Osteoblast (primary cell): ENCODE results near the gene FXYD3. TPM values are rescaled to one million over a fixed set of nuclear protein-coding genes. Genes with fewer than 3 reads are reported as not detected.
A peak's percentile ranks its signal among the peaks of the same experiment; 100 is the strongest.

ENCODE experiments used
- DNase-seq: peaks from one replicate; pipeline ENCODE4 v3.0.0; 2011; ENCODE audit warnings: low spot score, mixed read lengths; ENCODE audit not compliant: insufficient read length; ENCODE audit errors: missing footprints
- H2AFZ ChIP-seq: 2 replicates; pipeline ENCODE4 v1.6.0; 2011; ENCODE audit warnings: mild to moderate bottlenecking, low read length
- H3K27ac ChIP-seq: 2 replicates; pipeline ENCODE4 v1.5.1; 2011; ENCODE audit warnings: mild to moderate bottlenecking, low read depth, low read length, moderate library complexity
- H3K27me3 ChIP-seq: 2 replicates; pipeline ENCODE4 v1.6.0; 2012; ENCODE audit warnings: mild to moderate bottlenecking, control low read depth, inconsistent platforms, low read length, moderate library complexity; ENCODE audit not compliant: insufficient read depth
- H3K36me3 ChIP-seq: 2 replicates; pipeline ENCODE4 v1.5.1; 2011; ENCODE audit warnings: mild to moderate bottlenecking, low read length, control low read depth, moderate library complexity; ENCODE audit not compliant: insufficient read depth
- H3K4me1 ChIP-seq: 2 replicates; pipeline ENCODE4 v1.5.1; 2011; ENCODE audit warnings: mild to moderate bottlenecking, low read length, control low read depth, moderate library complexity; ENCODE audit not compliant: insufficient read depth
- H3K4me2 ChIP-seq: 2 replicates; pipeline ENCODE4 v1.6.0; 2011; ENCODE audit warnings: mild to moderate bottlenecking, low read length; ENCODE audit not compliant: insufficient read depth
- H3K4me3 ChIP-seq: fragments of 200-600 bp; sonication (generic); 3 replicates; pipeline ENCODE4 v1.5.1; 2012; ENCODE audit warnings: mild to moderate bottlenecking, low read length, inconsistent platforms; ENCODE audit not compliant: insufficient read depth
- H3K79me2 ChIP-seq: 2 replicates; pipeline ENCODE4 v1.6.0; 2012; ENCODE audit warnings: mild to moderate bottlenecking, low read length, control low read depth, inconsistent platforms; ENCODE audit not compliant: insufficient read depth
- H3K9me3 ChIP-seq: 2 replicates; pipeline ENCODE4 v1.5.1; 2011; ENCODE audit warnings: low read depth, low read length, control low read depth
- H4K20me1 ChIP-seq: 2 replicates; pipeline ENCODE4 v1.6.0; 2012; ENCODE audit warnings: mild to moderate bottlenecking, low read length, control low read depth; ENCODE audit not compliant: insufficient read depth
- total RNA-seq: library from RNA; depleted of rRNA; stranded (reverse); fragments of >200 nt; gene quantifications from 2 replicates; pipeline ENCODE4 v1.2.3, GENCODE V29; 2012
- TF ChIP-seq, protein P1 (sequence below): IDR thresholded peaks from 2 replicates; pipeline ENCODE4 v1.5.1; 2011; ENCODE audit warnings: mild to moderate bottlenecking, low read depth, low read length, moderate library complexity; ENCODE audit errors: extremely low read depth

The FXYD3 gene
- total RNA-seq, 1 donor = not detected

DNA sequence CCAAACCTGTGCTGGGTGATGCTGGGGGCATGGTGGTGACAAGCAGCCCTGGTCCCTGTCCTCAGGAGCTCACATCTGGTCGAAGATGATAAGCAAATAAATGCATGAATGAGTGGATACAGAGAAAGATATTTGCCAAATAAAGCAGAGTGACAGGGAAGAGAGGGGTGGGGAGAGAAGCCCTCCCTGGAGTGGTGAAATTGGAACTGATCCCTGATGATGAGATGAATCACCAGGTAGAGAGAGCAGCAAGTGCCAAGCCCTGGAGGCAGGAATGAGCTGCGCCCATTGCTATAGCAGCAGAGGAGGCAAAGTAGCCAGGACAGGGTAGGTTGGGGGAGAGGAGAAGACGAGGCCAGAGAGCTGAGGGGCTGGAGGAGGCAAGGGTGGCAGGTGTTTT lies 52.6 kb downstream of the FXYD3 start:
- no peak for DNase-seq
- Histone ChIP-seq H3K27ac (no peak overlapping the region), H2AFZ (no peak overlapping the region), H3K36me3 (peaks cover 43% of the 10 kb centered on the region), H3K4me3 (no peak overlapping the region), H4K20me1 (no peaks in the 10 kb centered on the region), H3K4me1 (no peaks in the 10 kb centered on the region), H3K9me3 (peaks cover 19% of the 10 kb centered on the region), H3K27me3 (no peaks in the 10 kb centered on the region), H3K4me2 (no peak overlapping the region), H3K79me2 (no peaks in the 10 kb centered on the region)
- TF ChIP-seq, protein P1, sequence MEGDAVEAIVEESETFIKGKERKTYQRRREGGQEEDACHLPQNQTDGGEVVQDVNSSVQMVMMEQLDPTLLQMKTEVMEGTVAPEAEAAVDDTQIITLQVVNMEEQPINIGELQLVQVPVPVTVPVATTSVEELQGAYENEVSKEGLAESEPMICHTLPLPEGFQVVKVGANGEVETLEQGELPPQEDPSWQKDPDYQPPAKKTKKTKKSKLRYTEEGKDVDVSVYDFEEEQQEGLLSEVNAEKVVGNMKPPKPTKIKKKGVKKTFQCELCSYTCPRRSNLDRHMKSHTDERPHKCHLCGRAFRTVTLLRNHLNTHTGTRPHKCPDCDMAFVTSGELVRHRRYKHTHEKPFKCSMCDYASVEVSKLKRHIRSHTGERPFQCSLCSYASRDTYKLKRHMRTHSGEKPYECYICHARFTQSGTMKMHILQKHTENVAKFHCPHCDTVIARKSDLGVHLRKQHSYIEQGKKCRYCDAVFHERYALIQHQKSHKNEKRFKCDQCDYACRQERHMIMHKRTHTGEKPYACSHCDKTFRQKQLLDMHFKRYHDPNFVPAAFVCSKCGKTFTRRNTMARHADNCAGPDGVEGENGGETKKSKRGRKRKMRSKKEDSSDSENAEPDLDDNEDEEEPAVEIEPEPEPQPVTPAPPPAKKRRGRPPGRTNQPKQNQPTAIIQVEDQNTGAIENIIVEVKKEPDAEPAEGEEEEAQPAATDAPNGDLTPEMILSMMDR = no peak

DNA sequence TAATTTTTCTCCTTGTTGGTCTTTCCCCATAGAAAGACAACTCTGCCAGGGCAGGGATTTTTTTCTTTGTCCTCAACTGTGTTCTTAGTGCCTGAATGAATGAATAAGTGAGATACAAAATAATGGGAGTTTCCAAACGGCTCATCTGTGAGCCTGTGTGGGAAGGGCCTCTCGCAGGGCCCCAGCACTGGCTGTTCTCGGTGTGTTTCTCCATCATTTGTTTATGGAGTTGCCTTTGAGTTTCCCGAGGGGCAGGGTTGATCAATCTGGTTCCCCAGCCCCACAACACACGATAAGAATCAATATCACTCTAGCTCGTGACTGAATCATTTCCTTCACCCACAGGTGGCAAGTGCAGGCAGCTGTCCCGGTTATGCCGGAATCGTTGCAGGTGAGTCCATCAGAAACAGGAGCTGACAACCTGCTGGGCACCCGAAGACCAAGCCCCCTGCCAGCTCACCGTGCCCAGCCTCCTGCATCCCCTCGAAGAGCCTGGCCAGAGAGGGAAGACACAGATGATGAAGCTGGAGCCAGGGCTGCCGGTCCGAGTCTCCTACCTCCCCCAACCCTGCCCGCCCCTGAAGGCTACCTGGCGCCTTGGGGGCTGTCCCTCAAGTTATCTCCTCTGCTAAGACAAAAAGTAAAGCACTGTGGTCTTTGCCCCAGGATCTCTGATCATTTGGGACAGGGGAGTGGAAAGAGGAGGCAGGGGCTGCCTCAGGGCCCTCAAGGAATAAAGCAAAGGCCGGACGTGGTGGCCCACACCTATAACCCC lies 53.8 kb downstream of the FXYD3 start:
- H3K27ac ChIP-seq = no peak overlapping the region
- H3K36me3 ChIP-seq = peaks cover 31% of the 10 kb centered on the region
- TF ChIP-seq, protein P1 = no peak
- H3K79me2 ChIP-seq = no peaks in the 10 kb centered on the region
- H3K4me2 ChIP-seq = no peak overlapping the region
- H2AFZ ChIP-seq = no peak overlapping the region
- H3K9me3 ChIP-seq = peaks cover 13% of the 10 kb centered on the region
- no peaks in the 10 kb centered on the region for H4K20me1 ChIP-seq
- no peaks in the 10 kb centered on the region for H3K4me1 ChIP-seq
- peak; percentile 2 for DNase-seq
- H3K27me3 ChIP-seq = no peaks in the 10 kb centered on the region
- H3K4me3 ChIP-seq = no peak overlapping the region

DNA sequence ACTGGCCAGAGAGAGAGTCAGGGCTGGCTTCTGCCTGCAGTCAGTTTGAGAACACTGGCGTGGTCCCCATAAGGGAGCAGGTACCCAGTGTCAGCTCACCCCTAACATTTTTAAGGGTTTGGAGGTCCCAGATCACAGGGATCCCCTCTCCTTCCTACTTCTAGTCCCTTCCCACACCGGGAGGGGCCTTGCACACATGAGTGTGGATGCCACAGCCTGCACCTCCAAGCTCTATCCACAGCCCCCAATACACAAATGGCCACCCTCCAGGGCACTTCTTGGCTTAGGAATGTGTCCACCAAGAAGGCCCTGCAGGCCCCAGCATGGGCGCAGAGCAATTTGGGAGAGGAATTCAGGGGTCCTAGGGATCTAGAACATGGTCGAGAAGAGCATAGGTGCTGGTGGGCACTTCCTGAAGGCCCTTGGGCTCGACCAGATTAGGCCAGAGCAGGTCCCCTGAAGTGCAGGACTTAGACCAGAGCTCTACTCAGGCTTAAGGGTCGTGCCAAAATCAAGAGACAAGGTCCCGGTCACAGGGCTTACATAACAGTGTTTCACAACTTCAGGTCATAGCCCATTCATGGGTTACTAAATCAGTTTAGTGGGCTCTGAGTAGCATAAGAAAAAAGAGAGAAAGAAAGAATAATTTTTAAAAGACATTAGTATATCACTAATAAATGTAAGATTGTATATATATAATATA lies 54.9 kb downstream of the FXYD3 start:
- Histone ChIP-seq H3K36me3 (peaks cover 21% of the 10 kb centered on the region), H3K9me3 (peaks cover 9% of the 10 kb centered on the region)
- DNase-seq = peak; percentile 30

More for the DNA sequence above, 54.9 kb downstream of the FXYD3 start:
- Histone ChIP-seq H3K4me3 (no peak overlapping the region), H3K4me2 (no peak overlapping the region), H3K79me2 (no peaks in the 10 kb centered on the region), H3K4me1 (no peaks in the 10 kb centered on the region), H3K27me3 (no peaks in the 10 kb centered on the region), H3K27ac (no peak overlapping the region), H2AFZ (no peak overlapping the region), H4K20me1 (no peaks in the 10 kb centered on the region)
- TF ChIP-seq, protein P1 = no peak
